GM12801 (cell line): ENCODE data around the gene CDCA4.

Experiments used
- TF ChIP-seq, protein P1 (sequence below): IDR thresholded peaks from one replicate; pipeline ENCODE4 v1.5.1; 2011; ENCODE audit warnings: control low read depth; ENCODE audit not compliant: insufficient read length; ENCODE audit errors: extremely low read depth

Gene CDCA4

GRCh38 chr14:105034315-105035039 is 13.6 kb upstream of the CDCA4 start:
- TF ChIP-seq, protein P1, sequence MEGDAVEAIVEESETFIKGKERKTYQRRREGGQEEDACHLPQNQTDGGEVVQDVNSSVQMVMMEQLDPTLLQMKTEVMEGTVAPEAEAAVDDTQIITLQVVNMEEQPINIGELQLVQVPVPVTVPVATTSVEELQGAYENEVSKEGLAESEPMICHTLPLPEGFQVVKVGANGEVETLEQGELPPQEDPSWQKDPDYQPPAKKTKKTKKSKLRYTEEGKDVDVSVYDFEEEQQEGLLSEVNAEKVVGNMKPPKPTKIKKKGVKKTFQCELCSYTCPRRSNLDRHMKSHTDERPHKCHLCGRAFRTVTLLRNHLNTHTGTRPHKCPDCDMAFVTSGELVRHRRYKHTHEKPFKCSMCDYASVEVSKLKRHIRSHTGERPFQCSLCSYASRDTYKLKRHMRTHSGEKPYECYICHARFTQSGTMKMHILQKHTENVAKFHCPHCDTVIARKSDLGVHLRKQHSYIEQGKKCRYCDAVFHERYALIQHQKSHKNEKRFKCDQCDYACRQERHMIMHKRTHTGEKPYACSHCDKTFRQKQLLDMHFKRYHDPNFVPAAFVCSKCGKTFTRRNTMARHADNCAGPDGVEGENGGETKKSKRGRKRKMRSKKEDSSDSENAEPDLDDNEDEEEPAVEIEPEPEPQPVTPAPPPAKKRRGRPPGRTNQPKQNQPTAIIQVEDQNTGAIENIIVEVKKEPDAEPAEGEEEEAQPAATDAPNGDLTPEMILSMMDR: no peak

DNA sequence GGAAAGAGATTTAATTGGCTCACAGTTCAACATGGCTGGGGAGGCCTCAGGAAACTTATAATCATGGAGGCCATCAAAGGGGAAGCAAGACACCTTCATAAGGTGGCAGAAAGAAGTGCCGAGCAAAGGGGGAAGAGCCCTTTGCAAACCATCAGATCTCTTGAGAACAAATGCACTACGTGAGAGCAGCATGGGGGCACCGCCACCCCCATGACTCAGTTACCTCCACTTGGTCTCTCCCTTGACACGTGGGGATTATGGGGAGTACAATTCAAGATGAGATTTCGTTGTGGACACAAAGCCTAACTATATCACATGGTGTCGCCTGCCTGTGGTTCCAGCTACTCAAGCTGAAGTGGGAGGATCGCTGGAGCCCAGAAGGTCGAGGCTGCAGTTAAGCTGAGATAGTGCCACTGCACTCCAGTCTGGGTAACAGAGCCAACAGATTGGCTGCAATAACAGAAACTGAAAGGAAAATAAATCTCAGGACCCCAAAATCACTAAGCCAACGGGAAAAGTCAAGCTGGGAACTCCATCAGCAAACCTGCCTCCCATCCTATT is 10.0 kb upstream of the CDCA4 start:
- TF ChIP-seq, protein P1: no peak

DNA sequence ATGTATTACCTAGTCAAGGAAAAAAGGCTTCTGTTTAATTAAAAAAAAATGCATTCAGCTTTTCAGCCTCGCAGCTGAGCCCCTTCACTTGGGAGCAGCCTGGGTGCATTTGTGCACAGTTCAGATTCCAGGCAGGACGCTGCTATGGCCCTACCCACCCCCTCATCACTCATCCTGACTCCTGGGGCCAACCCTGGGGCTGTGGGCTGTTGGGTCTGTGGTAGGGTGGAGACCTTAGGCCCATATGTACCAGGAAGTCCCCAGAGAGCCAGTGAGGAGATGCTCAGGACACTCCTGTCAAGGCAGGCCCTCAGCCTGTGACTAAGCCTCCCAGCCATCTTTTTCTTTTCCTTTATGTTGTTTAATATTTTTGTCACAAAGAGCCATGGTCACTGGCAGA is 9.3 kb upstream of the CDCA4 start:
- TF ChIP-seq, protein P1: no peak

- TF ChIP-seq, protein P1: no peak
Measured at GRCh38 chr14:105029402-105029801, 8.5 kb upstream of the CDCA4 start.

DNA sequence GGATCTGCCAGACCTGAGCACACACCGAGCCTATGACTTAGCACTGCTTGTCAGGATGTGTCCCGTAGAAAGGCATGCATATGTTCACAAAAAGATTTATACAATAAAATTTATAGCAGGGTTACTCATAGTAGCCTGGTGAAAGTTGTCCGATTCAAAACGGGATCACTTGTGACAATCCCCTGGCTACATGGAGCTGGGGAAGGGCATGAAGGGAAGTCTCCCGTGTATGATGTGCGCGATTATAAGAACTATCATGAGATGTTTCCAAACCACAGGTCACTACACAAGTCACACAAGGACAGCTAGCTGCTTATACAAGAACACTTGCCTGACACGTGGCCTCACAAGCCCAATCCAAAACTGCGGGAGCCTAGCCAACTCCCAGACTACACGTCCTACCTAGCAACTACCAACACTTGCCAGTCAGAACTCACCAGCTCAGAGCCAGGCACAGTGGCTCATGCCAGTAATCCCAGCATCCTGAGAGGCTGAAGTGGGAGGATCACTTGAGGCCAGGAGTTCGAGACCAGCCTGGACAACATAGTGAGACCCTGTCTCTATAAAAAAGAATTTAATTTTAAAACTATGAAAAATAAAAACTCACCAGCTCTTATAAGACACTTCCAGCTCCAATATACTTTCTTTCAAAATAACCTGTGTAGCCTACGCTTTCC is 7.5 kb upstream of the CDCA4 start:
- TF ChIP-seq, protein P1: no peak

DNA sequence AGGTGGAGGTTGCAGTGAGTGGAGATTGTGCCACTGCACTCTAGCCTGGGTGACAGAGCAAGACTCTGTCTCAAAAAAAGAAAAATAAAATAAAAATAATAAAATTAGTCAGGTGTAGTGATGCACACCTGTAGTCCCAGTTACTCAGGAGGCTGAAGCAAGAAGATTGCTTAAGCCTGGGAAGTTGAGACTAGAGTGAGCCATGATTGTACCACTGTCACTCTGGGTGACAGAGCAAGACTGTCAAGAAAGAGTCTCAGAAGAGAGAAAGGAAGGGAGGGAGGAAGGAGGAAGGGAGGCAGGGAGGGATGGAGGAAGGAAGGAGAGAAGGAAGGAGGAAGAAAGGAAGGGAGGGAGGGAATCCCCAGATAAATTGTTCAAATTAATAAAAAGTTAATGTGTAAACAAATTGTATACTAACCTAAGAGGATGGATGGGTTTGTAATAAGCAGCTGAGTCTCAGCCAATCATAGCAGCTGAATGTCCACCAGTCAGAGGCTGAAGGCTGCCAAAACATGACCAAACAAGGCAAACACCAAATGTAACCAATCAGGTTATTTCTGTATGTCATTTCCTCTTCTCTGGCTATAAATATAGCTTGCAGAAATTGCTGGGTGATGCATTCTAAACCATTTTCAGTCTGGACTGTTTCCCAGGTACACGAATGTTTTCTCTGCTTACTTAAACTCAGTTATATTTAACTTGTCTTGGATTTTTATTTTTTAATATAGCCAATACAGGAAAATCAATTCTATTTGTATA is 6.1 kb upstream of the CDCA4 start:
- TF ChIP-seq, protein P1: no peak
